HEK293 (cell line): ENCODE results near the gene COX5A.

Experiments used
- CTCF ChIP-seq: fragments of 450-650 bp; formaldehyde crosslinking; IDR thresholded peaks from 2 replicates; pipeline ENCODE4 v1.5.1; 2016; ENCODE audit warnings: missing biosample characterization, missing genetic modification characterization
- SETDB1 ChIP-seq: IDR thresholded peaks from one replicate; pipeline ENCODE4 v1.6.1; 2017; ENCODE audit warnings: mild to moderate bottlenecking, low read length, moderate library complexity, mixed read lengths; ENCODE audit not compliant: insufficient read length
- YY2 ChIP-seq: fragments of 450-650 bp; formaldehyde crosslinking; IDR thresholded peaks from 2 replicates; pipeline ENCODE4 v1.5.1; 2016; ENCODE audit warnings: missing biosample characterization, missing genetic modification characterization
- ZBTB20 ChIP-seq: fragments of 450-650 bp; formaldehyde crosslinking; IDR thresholded peaks from 2 replicates; pipeline ENCODE4 v1.5.1; 2016; ENCODE audit warnings: missing biosample characterization, missing genetic modification characterization
- ZNF133 ChIP-seq: fragments of 450-650 bp; formaldehyde crosslinking; IDR thresholded peaks from 2 replicates; pipeline ENCODE4 v1.5.1; 2016; ENCODE audit warnings: missing biosample characterization, missing genetic modification characterization
- ZNF146 ChIP-seq: fragments of 450-650 bp; formaldehyde crosslinking; IDR thresholded peaks from 2 replicates; pipeline ENCODE4 v1.5.1; 2016; ENCODE audit warnings: missing biosample characterization, missing genetic modification characterization
- ZNF555 ChIP-seq: fragments of 450-650 bp; formaldehyde crosslinking; conservative IDR thresholded peaks from 2 replicates; pipeline ENCODE4 v1.5.1; 2017; ENCODE audit warnings: missing biosample characterization, mild to moderate bottlenecking, missing genetic modification characterization, inconsistent platforms

GRCh38 chr15:74885461-74885860 is 52.4 kb downstream of the COX5A start:
- TF ChIP-seq ZNF133 (tag by site-specific recombination): no peak
- TF ChIP-seq ZNF555 (tag by site-specific recombination): no peak
- TF ChIP-seq SETDB1: no peak
- TF ChIP-seq CTCF (tag by site-specific recombination): no peak
- TF ChIP-seq ZBTB20 (tag by site-specific recombination): no peak
- TF ChIP-seq YY2 (tag by site-specific recombination): no peak
- TF ChIP-seq ZNF146 (tag by site-specific recombination): no peak
